ENCODE data around the gene PITPNB.
A peak's percentile ranks its signal among the peaks of the same experiment; 100 is the strongest.

Gene PITPNB

DNA sequence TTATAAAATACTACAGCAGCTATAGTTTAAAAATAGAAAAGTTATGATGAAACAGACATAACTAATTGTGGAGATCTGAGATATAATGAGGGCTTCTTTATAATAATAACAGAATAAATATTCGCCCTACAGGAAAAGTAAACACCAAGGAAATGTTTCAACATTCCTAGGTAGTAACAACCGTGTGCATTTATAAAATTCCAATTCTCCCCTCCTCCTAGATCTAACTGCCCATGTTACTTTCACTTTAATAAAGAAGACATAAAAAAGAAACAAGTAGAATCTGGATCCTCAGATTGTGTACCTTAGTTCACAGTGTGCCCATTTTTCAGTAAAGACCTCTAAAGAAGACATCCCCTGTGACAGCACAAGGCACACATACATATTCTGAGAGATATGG, 59.7 kb downstream of the PITPNB start:
- peak overlapping the region; percentile 35 for H3K27ac Mint-ChIP-seq
- peaks cover 18% of the 10 kb centered on the region for H3K36me3 Mint-ChIP-seq

DNA sequence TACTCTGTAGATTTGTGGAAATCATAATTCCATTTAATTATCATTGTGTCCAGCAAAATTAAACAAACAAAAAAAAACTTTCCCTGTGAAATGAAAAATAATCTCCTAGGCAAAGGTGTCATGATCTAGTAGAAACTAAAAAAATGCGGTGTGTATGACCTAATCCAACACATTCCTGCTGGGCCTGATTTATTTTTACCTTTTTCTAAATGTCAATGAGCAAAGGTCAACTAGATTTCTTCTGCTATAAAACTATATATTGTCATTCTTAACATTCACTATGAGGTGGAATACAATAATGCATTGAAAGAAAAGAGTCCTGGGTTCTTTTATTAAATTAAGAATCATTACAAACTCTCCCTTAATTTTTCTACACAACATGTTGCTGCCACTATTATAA, 60.4 kb downstream of the PITPNB start:
- Mint-ChIP-seq H3K4me1 (no peaks in the 10 kb centered on the region), H3K36me3 (peaks cover 19% of the 10 kb centered on the region), H3K27ac (no peak overlapping the region), H3K27me3 (no peaks in the 10 kb centered on the region), H3K9me3 (no peaks in the 10 kb centered on the region), H3K4me3 (no peak overlapping the region)

More for the DNA sequence above, 59.7 kb downstream of the PITPNB start:
- Mint-ChIP-seq H3K27me3 (no peaks in the 10 kb centered on the region), H3K4me1 (no peaks in the 10 kb centered on the region), H3K9me3 (no peaks in the 10 kb centered on the region), H3K4me3 (no peak overlapping the region)

DNA sequence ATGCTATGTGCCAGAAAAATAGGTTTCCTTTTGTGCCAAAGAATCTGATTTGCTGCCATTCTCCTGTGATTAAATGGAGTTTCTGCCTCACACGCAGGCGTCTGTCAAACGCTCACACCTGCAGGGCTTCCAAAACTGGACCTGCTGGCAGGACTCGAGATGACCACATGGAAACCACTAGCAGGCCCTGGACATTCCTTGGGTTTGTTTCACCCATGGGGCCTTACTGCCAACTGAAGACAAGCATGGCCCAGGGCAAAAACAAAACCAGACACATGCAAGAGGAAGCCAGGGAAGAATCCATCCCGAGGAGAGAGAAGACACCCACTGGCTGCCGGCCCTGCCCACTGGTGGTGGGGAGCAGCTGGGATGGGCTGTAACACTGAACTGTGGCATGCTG, 61.6 kb downstream of the PITPNB start:
- Mint-ChIP-seq H3K27me3 (no peaks in the 10 kb centered on the region), H3K4me1 (no peaks in the 10 kb centered on the region), H3K9me3 (no peaks in the 10 kb centered on the region), H3K4me3 (no peak overlapping the region), H3K36me3 (peaks cover 21% of the 10 kb centered on the region), H3K27ac (no peak overlapping the region)

DNA sequence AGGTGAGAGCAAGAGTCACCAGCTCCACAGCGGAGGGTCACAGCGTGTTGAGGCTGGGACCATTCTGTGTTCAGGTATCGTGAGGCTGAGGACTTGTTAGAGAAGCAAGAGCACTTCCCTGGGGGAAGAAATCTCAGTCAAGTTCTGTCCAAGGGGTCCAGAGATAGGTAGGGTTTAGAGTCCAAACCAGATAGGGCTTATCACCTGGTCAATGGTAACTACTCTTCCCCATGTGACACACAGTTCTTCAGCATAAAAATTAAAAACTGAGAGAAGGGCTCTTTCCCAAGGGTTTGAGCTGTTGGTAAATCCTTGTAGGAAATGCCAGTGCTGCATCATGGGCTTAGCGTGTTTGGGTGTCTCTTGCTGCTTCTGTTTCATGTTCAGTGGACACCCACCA, 62.7 kb downstream of the PITPNB start:
- Mint-ChIP-seq H3K27ac (no peak overlapping the region), H3K27me3 (no peaks in the 10 kb centered on the region)

DNA sequence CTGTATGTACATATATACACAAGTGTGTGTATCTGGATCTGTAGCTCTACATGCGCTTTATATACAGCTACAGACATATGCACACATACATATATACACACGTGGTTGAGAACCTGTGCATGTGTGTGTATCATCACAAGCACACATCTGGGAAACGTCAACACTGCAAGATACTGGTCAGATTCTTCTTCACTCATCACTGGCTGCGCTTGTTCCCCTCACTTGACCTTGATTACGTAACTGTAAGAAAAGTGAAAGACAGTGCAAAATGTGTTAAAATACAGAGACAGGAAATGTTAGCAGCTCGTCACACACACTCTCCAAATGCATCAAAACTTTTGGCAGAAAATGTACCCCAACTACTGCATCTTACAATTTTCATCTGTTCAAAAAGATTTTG, 65.6 kb downstream of the PITPNB start:
- Mint-ChIP-seq H3K4me3 (no peak overlapping the region), H3K9me3 (no peaks in the 10 kb centered on the region), H3K27ac (no peak overlapping the region), H3K4me1 (no peaks in the 10 kb centered on the region), H3K36me3 (peaks cover 27% of the 10 kb centered on the region), H3K27me3 (no peaks in the 10 kb centered on the region)

More for the DNA sequence above, 62.7 kb downstream of the PITPNB start:
- Mint-ChIP-seq H3K9me3 (no peaks in the 10 kb centered on the region), H3K36me3 (peaks cover 25% of the 10 kb centered on the region), H3K4me1 (no peaks in the 10 kb centered on the region), H3K4me3 (no peak overlapping the region)

DNA sequence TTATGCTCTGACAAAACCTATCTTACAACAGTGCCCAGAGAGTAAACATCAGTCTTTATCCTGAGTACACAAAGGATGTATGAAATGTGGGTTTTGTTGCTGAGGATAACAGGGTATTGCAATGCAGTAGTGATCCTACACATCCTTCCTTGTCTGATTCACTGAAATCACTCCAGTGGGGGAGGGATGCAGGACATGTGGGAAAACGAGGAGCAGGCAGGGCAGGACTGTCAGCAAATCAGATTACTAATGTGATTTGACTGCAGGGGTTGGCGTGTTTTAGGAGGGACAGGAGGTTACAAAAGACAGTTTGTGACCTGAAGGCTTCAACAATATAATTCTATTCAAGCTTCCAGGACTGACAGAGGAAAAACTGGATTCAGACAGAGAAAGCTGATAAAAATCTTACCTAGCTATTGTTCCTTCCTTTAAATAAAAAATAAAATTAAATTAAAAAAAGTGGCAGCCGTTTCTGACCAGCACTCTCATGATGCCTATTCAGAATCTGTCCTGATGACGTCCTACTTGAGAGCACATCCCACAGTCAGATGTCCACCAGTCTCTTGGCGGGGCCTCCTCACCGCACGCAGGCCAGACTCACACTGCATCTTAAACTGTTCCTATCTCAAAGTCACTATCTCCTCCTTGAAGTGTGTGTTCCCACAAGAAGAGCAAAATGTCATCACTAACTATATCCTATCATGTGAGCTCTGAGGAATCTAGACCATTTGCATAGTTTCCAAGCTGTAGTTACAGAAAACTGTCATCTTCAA, 66.9 kb downstream of the PITPNB start:
- H3K36me3 Mint-ChIP-seq = peaks cover 31% of the 10 kb centered on the region
- no peaks in the 10 kb centered on the region for H3K27me3 Mint-ChIP-seq
- H3K27ac Mint-ChIP-seq = peak overlapping the region; percentile 59
- H3K4me1 Mint-ChIP-seq = no peaks in the 10 kb centered on the region
- no peaks in the 10 kb centered on the region for H3K9me3 Mint-ChIP-seq
- no peak overlapping the region for H3K4me3 Mint-ChIP-seq

DNA sequence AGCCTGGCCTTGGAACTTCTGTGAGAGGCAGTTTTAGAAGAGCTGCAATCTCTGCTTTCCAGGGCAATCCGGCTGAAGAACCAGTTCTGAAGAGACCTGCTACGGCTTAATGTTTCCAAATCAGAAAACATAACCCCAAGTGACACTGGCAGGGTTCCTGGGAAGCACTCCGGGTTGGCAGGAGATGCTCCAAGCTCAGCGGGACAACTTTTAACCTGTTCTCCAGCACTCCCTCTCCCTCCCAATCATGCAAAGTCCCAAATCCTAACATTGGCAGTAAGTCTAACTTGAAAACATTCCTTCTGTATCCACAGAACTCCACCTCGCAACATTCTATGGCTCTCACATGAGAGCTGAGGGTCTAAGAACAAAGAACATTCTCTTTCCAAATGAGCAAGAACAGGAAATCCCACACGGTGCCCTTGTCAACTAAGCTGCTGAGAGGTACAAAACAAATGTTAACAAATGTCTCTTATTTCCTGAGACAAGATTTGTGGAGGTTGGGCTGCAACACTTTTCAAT, 69.0 kb downstream of the PITPNB start:
- Mint-ChIP-seq H3K9me3 (no peaks in the 10 kb centered on the region), H3K27me3 (no peaks in the 10 kb centered on the region), H3K4me1 (no peaks in the 10 kb centered on the region), H3K4me3 (no peak overlapping the region), H3K36me3 (peaks cover 26% of the 10 kb centered on the region), H3K27ac (no peak overlapping the region)

DNA sequence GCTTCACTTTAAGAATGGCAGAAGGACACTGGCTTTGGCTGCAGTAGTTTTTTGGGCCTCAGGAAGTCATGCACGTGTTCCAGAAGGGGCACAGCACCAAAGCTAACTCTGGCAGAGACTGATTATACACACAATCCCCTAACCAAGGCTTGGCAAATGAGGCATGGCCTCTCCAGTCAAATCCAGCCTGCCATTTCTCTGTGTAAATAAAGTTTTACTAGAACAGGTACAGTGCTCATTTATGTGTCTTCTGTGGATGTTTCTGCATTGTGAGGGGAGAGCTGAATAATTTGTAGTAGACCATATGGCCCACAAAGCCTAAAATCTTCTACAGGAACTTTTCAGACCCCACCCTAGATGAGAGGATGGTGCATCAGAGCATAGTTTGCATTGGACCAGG, 71.1 kb downstream of the PITPNB start:
- Mint-ChIP-seq H3K27me3 (no peaks in the 10 kb centered on the region), H3K4me1 (no peaks in the 10 kb centered on the region), H3K36me3 (peaks cover 24% of the 10 kb centered on the region), H3K27ac (peak overlapping the region; percentile 0), H3K4me3 (no peak overlapping the region), H3K9me3 (no peaks in the 10 kb centered on the region)

DNA sequence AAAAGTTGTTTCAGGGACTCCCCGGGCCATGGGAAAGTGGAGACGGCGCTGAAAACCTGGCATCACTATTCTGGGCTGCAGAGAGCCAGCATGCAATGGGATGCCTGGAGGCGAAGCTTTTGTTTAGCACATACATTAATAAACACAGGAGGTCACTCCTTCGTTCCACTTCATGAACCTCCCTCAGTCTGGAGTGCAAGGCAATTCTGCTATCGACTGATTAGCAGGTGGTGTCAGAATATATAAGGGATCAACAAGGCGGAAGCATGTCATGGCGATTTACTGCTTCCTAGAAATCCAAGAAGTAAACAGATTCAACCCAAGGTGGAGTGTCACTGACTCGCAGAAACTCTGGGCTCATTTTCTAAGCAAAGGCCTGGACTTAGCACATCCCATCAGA, 72.1 kb downstream of the PITPNB start:
- Mint-ChIP-seq H3K4me1 (no peaks in the 10 kb centered on the region), H3K27ac (no peak overlapping the region), H3K4me3 (no peak overlapping the region), H3K9me3 (no peaks in the 10 kb centered on the region), H3K27me3 (no peaks in the 10 kb centered on the region), H3K36me3 (peaks cover 19% of the 10 kb centered on the region)

DNA sequence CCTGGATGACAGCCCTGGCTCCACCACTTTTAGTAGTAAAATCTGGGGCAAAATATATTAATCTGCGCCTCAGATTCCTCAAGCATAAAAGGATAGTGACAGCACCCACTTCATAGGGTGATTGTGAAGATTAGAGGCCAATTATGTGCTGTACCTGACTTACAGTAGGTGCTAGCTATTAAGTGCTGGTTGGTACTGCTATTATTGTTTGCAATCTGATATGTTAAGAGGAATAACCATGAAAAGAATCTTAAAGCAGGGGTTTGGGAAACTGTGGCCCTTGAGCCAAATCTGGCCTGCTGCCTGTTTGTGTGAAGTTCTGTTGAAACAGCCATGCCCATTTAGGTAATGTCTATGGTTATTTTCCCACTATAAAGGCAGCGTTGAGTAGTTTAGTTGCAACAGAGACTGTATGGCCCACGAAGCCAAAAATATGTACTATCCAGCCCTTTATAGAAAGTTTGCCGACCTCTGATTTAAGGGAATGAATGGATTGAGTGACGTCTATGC, 72.8 kb downstream of the PITPNB start:
- no peak overlapping the region for H3K4me3 Mint-ChIP-seq
- no peaks in the 10 kb centered on the region for H3K9me3 Mint-ChIP-seq
- peaks cover 15% of the 10 kb centered on the region for H3K36me3 Mint-ChIP-seq
- no peaks in the 10 kb centered on the region for H3K27me3 Mint-ChIP-seq
- no peaks in the 10 kb centered on the region for H3K4me1 Mint-ChIP-seq
- H3K27ac Mint-ChIP-seq = no peak overlapping the region

DNA sequence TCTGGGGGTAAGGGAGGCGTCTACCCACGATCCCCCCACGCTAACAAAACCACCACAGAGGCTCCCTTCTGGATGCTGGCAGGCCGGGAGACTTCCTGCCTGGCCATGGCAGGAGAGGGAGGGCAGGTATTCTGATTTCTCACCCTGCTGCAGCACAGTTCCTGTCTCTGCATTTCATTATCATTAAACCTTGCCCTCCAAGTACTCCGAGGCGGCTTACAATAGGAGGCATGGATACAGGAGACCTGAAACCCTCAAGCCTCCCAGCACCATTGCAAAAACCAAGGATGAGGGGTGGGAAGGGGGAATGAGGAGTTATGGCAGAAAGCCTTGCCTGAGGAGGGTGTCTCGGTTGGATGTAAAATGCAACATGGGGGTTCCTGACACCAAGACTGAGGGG, 73.4 kb downstream of the PITPNB start:
- H3K27me3 Mint-ChIP-seq = no peaks in the 10 kb centered on the region
- no peak overlapping the region for H3K4me3 Mint-ChIP-seq
- peaks cover 15% of the 10 kb centered on the region for H3K36me3 Mint-ChIP-seq
- no peaks in the 10 kb centered on the region for H3K4me1 Mint-ChIP-seq
- H3K9me3 Mint-ChIP-seq = no peaks in the 10 kb centered on the region
- H3K27ac Mint-ChIP-seq = no peak overlapping the region

DNA sequence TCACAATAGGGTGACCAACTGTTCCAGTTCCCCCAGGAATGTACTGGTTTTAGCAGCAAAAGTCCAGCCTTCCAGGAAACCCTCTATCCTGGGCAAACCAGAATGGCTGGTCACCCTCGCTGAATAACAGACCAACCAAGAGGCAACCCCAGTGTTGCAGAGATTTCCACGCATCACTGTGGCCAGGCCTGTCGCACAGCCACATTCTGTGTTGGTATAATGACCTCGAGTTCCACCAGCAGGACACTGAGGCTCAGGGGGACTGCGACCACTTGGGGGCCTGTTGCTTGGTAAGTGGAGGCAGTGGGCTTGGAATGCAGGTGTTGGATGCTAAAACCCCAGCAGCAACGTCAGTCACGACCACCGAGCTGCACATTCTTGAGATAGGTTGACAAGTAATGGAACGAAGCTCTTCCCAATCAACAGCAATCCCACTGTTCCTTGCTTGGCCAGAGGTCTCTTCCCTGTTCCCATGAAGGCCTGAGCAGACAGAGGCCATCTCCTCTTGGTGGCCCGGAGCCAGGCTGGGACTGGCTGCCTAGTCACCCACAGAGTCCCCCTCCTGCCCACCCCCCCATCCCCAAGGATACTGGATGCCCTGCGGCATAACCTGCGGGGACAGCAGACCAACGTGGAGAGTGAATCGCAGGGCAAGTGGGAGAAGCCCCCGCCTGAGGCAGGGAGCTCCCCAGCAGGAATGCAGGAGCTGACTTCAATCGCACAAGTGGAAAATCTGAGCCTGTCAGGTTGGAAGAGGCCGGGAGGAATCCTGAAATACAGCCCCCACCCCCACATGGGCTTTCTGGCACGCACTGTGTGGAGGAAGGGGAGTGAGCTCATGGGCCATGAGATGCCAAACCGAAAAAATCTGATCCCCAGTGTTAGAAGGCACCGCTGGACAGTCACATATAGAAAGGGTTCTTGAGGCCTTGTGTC, 74.1 kb downstream of the PITPNB start:
- peaks cover 13% of the 10 kb centered on the region for H3K36me3 Mint-ChIP-seq
- H3K27me3 Mint-ChIP-seq = no peaks in the 10 kb centered on the region
- H3K4me3 Mint-ChIP-seq = no peak overlapping the region
- H3K9me3 Mint-ChIP-seq = no peaks in the 10 kb centered on the region
- no peak overlapping the region for H3K27ac Mint-ChIP-seq
- H3K4me1 Mint-ChIP-seq = no peaks in the 10 kb centered on the region

DNA sequence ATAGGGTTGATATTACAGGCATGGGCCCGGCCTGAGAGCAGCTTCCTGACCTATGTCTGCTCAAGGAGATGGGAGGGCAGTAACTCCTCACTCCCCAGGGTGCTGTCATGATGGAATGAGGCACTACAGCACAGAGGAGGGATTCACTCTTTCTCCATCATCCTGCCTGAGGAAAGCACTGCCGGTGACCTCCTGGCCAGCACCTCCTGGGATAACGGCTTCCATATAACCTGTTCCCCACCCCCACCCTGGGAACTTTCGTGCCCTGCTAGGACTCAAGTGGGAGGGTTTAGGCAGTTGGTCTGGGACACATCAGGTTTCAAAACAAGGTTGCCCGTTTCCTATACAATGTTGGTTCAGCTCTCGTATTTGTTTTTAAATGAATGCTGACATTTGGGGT, 74.8 kb downstream of the PITPNB start:
- Mint-ChIP-seq H3K4me1 (no peaks in the 10 kb centered on the region), H3K4me3 (no peak overlapping the region), H3K9me3 (no peaks in the 10 kb centered on the region), H3K27ac (no peak overlapping the region), H3K36me3 (peaks cover 16% of the 10 kb centered on the region), H3K27me3 (no peaks in the 10 kb centered on the region)

DNA sequence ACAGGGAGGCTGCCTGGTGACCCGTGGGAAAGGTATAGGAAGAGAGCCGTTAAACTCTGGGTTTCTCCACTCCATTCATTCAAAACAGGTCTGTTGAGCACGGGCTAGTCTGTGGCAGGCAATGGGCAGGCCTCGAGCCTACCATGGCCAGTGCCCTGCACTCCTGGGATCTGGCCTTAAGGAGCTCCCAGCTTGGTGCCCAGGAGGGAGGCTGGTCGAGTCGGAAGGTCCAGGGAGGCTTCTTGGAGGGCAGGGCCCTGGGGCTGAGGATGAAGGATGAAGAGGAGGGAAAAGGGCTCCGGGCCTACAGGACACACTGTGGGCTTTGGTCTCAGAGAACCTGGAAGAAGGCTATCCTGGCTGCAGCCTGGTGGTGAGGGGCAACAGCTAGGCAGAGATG, 75.6 kb downstream of the PITPNB start:
- H3K27me3 Mint-ChIP-seq = no peaks in the 10 kb centered on the region
- no peaks in the 10 kb centered on the region for H3K4me1 Mint-ChIP-seq
- H3K4me3 Mint-ChIP-seq = no peak overlapping the region
- no peaks in the 10 kb centered on the region for H3K9me3 Mint-ChIP-seq
- no peak overlapping the region for H3K27ac Mint-ChIP-seq
- peaks cover 18% of the 10 kb centered on the region for H3K36me3 Mint-ChIP-seq

DNA sequence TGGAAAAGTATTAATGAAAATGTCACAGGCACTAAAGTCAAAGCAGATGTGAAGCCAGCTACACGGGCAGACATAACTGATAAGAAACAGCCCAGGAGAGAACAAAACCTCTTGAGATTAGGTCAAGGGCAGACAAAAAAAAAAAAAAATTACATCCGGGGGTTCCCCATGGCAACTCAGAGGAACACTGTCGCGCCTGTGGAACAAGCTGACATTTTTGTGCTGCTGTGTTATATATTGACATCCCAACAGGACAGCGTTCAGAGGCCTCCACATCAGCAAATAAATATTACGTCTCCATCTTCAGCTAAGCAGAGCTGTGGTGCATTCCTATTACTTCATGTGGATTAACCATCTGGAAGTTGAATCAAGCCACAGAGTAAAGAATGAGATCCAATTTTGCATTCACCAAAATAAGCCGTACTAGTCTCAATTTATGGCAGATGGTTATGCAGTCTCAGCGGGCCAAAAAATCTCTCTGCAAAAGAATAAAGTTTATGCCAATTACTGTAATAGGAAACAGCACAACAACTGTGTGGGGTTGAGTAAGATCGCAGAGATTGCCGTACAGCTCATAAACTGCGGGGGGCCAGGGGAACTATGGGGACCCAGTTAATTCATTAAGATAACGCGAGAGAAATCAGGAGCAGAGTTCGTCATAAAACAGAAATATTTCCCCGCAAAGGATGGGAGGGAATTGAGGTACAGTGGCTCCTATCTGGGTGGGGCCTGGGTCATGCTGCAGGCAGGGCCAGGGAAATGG, 76.2 kb downstream of the PITPNB start:
- H3K27me3 Mint-ChIP-seq = no peaks in the 10 kb centered on the region
- H3K36me3 Mint-ChIP-seq = peaks cover 15% of the 10 kb centered on the region
- no peak overlapping the region for H3K4me3 Mint-ChIP-seq
- H3K9me3 Mint-ChIP-seq = no peaks in the 10 kb centered on the region
- H3K27ac Mint-ChIP-seq = no peak overlapping the region
- no peaks in the 10 kb centered on the region for H3K4me1 Mint-ChIP-seq
